GM18858 (cell line): ENCODE measurements around the gene SLC6A19.

Experiments
- ATAC-seq: cut with Tn5 transposase; IDR thresholded peaks from one replicate; pipeline ENCODE4 v1.9.1; 2021; ENCODE audit not compliant: unreplicated experiment

SLC6A19 gene

DNA sequence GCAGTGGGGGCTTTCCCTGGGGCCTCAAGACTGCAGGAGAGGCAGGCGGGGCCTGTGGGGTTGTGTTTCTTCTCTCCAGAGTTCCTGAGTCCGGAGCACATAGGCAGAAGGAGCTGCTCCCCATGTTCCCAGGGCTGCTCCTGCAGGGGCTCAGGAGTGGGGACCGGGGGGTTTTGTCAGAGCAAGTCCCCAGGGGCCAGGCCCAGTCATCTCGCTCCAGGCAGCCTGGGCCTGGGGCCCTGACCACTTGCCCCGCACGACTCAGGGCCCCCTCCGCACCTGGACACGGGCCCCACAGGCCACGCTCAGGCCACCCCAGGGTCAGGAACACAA is 22.0 kb upstream of the SLC6A19 start:
- no peak for ATAC-seq

DNA sequence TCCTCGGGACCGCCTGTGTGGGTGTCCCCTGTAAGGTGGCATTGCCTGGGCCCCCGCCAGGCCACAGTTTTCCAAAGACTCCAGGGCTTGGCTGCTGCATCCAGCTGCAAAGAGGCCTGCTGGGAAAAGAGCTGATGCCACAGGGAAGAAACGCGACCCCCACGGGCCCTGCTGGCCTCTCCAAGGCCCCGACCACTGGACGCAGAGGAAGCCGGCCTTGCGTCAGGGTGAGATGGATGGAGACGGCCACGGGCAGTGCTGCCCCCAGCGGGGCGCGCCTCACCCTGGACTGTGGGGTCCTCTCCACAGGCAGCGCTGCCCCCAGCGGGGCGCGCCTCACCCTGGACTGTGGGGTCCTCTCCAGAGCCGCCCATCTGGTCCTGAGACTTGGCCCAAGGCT is 21.3 kb upstream of the SLC6A19 start:
- no peak for ATAC-seq

DNA sequence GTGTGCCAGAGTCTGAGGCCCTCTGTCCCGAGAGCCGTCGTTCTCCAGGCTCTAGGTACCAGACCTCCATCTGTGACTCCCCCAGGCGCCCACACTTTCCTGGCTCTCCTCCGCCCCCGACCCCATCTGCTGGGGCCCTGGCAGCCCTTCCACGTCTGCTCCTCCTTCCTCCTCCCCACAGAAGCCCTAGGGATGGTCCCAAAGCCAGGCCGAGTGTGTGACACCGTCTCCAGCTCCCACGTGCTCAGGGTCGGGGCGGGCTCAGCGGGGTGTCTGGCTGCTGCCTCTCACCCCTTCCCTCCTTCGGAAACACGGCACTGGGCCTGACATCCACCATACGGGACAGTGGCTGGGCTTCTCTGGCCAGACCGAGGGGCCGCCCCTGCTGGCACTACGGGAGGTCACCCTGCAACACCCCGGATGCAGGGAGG is 20.5 kb upstream of the SLC6A19 start:
- ATAC-seq, result no peak

DNA sequence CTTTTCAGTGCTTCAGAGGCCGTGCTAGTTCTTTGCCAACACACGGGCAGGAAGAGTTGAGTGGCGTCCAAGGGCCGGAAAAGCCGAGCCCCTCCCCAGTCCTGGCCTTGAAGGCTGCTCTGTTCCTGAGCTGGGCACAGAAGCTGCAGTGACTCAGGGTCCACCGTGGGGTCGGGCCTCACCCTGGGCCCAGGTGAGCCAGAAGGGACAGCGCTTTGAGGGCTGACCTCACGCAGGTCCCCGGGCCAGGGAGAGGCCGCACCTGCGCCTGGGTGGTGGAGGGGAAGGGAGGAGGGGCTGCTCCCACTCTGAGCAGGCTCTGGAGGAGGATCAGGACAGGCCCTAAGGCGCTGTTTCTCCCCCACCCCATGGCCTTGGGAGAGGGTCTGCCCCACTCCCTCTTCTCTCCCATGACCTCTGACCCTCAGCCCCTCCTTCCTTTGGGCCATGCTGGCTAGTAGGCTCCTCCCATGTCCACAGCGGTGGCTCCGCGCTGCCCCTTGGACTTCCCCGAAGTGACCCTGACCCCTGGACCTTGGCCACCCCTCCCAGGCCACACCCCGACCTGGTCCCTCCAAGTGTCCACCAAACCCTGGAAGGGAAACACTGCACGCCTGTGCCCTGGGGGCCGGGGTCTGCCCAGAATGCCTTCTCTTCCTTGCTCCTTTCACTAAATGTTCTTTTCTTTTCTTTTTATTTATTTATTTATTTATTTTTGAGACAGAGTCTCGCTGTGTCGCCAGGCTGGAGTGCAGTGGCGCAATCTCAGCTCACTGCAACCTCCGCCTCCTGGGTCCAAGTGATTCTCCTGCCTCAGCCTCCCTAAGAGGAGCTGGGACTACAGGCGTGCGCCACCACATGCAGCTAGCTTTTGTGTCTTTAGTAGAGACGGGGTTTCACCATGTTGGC is 19.7 kb upstream of the SLC6A19 start:
- no peak for ATAC-seq

DNA sequence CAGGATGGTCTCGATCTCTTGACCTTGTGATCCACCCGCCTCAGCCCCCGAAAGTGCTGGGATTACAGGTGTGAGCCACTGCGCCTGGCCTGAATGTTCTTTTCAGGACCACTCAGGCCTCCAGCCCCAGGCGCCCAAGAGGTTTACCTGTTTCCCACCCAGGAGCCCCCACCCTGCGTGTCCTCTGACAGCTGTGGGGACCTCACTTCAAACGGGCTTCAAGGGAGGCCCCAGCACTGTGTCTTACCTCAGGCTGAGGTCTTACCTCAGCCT is 19.1 kb upstream of the SLC6A19 start:
- no peak for ATAC-seq

DNA sequence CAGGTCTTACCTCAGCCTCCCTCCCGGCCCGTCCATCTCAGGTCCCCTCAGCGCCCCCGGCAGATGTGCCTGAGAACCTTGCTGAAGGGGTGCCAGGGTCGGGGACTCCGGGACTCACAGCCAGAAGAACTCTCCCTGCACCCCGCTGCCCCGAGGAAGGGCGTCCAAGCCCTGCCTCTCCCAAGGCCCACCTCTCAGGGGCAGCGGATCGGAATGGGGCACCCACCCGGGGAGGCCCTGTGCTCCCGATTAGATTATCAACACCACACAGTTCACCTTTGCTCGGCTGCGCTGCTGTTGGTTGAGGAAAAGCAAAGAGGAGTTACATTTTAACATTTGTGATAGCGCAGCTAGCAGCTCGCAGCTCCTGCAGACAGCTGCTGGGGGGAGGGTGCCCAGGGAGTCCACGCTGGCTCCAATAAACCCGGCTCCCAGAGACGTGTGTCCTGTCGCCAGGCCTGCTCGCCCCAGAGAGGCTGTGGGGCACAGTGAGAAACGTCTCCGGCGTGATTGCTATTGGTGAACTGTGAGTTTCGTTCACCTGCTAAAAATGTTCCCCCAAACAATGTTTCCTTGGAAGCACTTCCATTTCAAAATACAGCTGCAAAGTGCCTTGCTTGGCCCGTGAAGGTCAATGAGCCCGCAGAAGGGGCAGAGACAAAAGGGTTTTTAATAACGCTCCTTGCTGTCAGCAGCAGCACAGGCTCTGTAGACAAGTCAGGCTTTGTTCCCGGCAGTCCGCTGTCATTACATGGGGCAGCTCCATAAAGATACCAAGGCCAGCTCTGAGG is 18.6 kb upstream of the SLC6A19 start:
- no peak for ATAC-seq

DNA sequence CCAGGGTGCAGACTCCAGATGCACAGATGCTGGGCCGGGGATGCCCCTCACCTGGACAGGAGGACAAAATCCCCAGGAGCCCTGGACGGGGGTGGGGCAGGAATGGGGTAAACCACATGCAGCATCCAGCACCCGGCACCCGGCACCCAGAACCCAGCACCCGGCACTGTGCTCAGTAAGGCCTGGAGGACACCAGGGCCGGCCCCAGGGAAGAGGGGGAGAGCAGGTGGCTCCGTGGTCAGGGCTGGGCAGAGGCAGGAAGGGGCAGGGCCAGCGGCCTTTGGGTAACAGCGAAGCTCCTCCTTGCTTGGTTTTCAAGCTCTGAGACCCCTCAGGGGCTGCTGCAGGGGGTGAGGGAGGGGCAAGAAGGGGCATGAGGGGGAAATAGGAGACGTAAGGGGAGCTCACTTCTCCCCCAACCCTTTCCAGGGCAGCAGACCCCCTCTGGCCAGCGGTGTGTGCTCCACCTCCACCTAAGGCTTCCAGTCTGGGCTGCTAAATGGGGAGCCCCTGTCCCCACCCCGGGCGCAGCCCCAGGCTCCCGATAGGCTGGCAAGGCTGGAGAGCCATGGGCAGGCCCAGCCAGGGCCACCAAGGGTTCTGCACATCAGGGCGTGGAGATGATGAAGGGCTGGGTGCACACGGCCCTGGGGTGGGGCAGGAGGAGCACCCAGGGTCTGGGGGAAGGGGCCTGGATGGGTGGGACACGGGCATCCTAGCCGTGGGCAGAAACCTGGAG is 17.8 kb upstream of the SLC6A19 start:
- no peak for ATAC-seq

DNA sequence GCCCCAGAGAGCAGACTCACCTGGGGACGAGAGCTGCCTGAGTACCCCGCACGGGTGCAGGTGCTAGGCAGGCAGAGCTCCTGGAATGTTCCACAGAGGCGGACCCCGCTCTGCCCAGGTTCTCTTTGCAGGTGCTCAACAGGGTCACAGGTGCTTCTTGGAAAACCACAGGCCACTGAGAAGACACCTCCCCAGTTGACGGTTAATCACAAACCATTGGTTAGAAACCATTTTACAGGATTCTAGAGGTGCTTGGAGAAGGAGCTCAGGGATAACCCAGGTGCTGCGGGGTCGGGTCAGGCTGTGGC is 17.3 kb upstream of the SLC6A19 start:
- ATAC-seq, result no peak

DNA sequence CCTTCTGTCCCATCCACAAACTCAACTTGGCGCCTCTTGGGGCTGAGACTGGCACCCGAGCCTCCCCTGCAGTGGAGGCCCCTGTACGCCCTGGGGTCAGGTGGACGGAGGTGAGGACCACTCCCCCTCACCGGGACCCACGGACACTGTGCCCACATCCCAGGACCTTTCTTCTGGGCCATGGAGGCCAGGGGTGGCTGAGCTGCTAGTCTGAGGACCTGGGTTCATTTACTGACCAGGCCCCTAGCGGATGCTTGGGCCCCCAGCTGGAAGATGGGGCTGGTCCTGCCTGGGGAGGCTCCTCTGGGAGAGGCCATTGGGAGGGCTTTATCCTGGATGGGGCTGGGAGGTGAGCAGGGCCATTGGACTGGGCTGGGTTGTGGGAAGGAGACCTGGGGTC is 16.9 kb upstream of the SLC6A19 start:
- ATAC-seq, result no peak

DNA sequence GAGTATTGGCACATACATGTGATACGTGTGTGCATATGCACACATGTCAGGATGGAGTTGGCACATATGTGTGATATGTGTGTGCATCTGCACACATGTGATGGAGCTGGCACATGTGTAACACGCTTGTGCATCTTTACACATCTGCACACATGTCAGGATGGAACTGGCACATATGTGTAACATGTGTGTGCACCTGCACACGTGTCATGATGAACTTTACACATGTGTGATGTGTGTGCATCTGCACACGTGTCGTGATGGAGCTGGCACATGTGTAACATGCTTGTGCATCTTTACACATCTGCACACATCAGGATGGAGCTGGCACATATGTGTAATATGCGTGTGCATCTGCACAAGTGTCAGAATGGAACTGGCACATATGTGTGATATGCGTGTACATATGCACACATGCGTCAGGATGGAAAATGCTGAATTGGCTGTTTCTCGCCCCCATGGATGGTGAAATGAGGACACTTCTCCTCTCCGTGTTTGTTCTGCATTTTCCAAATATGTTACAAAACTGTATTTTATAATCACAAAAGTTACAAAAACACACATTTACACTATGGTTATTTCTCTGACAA is 16.3 kb upstream of the SLC6A19 start:
- no peak for ATAC-seq

DNA sequence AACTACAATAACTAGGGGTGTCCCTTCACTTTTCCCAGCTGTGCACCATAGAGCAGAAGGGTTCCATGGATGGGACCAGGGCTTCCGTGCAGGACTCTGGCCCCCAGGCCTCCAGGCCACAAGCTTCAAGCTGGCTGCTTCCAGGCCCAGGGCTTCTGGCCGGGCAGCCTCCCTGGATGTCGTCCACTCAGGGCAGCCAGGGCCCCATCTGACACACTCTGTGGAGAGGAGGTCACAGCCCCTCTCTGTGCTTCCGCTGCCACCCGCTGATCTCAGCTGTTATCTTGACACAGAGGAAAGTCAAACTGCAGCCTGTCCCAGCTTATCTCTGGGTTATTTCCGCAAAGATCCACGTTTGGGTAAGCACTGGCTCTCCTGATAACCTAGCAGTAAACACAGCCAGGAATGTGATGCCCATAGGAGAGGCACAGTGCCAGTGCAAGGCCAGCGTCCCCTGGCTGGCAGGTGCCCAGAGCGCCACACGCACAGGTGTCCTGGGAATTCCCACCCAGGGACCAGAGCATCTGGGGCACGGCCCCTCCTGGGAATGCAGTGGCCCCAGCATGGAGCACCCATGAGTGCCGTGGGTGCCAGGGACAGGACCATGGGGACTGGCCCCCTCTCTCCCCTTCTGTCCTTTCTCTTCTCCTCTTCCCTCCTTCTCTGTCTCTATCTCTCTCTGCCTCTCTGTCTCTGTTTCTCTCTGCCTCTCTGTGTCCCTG is 15.6 kb upstream of the SLC6A19 start:
- no peak for ATAC-seq

DNA sequence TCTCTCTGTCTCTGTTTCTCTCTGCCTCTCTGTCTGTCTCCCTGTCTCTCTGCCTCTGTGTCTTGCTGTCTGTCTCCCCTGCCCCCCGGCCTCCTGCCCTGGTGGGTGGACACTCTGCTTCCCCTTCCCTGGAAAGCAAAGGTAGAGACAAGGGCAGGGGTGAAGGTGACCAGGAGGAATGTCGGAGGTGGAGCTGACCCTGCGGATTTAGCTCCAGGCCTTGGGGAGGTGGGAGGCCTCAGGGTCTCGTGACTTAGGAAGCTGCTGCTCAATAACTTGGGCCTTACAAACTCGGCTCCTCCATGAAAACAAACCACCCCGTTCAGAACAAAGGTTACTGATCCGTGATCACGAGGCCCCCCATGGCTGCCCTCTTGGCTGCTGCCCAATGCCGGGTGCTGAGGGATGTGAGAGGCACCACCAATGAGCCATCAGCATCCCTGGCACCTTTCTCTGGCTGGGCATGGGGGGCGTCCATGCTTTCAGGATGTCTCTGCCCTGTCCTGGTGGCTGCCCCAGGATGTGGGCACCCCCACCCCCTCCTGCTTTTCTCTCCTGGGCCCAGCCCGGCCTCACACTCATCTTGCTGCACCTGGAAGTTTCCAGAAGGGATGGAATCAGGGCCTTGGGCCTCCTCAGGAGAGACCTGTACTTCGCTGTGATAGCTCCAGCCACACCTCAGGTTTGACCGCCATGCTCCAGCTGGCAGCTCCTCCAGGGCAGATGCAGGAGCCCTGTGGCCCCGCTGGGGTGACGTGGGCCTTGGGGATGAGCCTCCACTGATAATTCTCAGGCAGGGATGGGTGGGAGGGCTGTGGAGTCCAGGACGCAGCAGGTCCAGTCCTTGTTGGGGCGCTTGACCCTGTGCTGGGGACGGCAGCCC is 14.8 kb upstream of the SLC6A19 start:
- ATAC-seq, result no peak

DNA sequence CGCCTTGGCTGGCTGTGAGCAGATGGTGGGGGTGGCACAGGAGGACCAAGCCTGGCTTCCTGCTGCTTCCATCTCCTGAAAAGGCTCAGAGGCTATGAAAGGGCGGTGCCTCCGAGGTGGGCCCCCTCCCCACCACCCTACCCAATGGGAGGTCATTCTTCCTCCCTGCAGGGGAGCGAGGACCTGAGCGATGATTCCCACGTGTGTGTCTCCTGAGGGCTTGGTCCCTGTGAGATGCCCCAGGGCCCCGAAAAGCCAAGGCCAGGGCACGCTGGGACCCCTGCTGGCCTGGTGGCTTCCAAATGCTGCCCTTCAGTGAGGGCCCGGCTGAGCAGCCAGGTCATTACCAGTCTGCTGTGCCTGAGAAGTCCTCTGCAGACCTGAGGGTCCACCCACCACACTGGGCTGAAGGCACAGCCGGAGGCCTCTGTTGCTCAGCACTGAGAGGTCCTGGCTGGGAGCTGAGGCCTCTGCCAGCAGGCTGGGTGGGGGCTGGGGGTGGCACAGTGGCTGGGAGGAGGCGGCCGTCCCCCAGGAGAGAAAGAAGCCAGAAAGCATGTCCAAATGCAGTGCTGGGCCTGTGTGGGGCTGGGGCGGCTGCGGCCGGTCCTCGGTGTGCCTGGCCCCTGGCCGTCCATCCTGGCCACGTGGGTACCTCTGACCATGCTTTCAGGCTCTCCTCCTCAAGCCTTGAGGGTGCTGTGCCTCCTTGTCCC is 14.0 kb upstream of the SLC6A19 start:
- ATAC-seq, result no peak

DNA sequence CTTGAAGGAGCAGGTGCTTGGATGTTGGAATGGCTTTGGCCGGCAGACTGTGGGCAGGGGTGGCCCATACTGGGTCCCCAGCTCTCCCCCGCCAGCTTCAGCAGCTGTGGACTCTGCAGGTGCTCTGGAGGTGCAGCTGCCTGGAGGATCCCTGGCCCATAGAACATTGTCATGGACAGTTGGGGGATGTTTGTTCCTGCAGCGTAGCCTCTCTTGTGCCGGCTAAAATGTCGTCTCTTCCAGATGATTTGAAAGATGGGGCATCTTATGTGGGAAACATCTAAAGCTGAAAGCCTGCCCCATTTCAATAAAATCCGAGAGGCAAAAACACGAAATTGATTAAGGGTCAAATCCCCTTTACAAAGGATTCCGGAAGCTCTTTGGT is 13.5 kb upstream of the SLC6A19 start:
- ATAC-seq, result no peak

DNA sequence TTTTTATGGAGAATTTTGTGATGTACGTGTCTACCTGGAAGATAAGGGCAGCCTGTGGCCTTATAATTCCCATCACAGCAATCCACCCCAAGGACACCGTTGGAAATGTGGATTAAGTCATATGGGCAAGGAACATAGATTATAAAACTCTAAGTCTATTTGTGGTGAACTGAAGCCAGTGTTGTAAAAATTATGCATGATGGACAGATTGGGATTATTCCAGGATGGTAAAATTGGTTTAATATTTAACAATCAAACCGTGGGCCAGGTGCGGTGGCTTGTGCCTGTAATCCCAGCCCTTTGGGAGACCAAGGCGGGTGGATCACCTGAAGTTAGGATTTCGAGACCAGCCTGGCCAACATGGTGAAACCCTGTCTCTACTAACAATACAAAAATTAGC is 12.9 kb upstream of the SLC6A19 start:
- ATAC-seq, result no peak

DNA sequence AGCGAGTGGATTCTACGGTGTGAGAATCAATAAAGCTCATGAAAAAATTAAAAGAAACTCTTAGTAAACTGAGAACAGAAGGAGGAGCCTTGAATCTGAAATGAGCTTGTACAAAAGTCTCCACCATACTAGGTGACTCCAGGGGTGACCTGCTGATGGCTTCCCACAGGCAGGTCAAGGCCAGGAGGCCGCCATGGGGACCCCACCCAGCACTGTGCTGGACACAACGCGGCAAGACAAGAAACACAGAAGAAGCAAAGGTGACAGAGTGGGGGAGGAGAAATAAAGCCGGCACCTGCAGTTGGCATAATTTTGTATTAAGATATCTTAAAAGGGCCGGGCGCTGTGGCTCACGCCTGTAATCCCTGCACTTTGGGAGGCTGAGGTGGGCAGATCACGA is 12.1 kb upstream of the SLC6A19 start:
- ATAC-seq, result no peak

DNA sequence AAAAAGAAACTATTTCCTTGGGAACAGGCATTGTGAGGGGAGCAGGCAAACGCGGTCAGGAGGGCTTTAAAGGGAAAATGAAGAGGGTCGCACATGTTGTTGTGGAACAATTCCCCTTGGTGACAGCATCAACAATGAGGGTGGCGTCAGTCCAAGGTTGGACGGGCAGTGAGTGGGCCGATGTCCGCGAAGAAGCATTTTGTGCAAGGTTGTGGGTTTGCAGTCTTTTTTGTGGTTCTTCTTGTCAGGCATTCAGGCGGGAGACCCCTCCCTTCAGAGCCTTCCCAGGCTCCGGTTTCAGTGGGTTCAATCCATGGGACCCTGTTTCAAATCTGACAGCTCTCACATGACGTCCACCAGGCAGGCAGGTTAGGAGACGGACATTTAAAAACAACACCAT is 11.1 kb upstream of the SLC6A19 start:
- ATAC-seq, result no peak

DNA sequence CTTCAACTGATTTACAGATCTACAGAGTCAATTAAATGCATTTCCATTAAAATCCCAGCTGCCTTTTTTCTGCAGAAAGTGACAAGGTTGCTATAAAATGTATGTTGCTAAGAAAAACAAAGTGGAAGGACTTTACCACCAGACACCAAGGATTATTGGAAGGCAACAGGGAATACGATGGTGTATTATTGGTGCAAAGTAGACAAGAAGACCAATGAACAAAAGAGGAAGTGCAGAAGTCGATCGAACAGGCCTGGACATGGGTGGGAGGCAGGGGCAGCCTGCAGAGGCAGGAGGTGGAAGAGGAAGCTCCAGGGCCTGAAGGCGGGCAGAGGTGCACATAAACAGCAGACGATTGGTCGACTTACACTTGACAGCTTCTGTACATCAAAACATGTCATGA is 10.6 kb upstream of the SLC6A19 start:
- no peak for ATAC-seq

DNA sequence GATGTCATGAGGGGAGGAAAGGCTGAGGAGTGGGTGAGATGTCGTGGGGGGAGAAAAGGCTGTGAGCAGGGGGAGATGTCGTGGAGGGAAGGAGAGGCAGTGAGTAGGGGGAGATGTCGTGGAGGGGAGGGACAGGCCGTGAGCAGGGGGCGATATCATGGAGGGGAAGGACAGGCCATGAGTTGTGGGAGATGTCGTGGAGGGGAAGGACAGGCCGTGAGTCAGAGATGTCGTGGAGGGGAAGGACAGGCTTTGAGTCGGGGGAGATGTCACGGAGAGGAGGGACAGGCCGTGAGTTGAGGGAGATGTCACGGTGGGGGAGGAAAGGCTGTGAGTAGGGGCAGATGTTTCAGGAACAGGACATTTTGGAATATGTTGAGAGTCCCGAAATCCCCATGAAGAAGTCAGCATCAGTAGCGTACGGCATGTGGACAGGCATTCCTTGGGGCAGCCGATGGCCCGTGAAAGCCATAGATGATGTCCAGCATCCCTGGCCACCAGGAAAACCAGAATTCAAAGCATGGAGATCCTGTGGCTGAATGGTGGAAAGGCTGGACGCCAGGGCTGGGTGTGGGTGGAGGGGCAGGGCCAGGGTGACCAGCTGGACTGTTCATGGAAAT is 8.3 kb upstream of the SLC6A19 start:
- no peak for ATAC-seq
